H9 (cell line): ENCODE data around the gene GSTM3. TPM values are rescaled to one million over a fixed set of nuclear protein-coding genes. Genes with fewer than 3 reads are reported as not detected.

ENCODE experiments used
- DNase-seq: peaks from one replicate; pipeline ENCODE4 v3.0.0-alpha.2; 2017
- H2AFZ ChIP-seq: one replicate; pipeline ENCODE4 v1.6.1; 2013; ENCODE audit warnings: mild to moderate bottlenecking, low read length, control low read depth, moderate library complexity
- H2AK5ac ChIP-seq: 2 replicates; pipeline ENCODE4 v1.6.1; 2013; ENCODE audit warnings: low read length, control low read depth, mixed read lengths; ENCODE audit not compliant: insufficient read length
- H2BK120ac ChIP-seq: one replicate; pipeline ENCODE4 v1.6.1; 2013; ENCODE audit warnings: low read depth, mild to moderate bottlenecking, low read length, control low read depth, inconsistent platforms; ENCODE audit not compliant: poor library complexity, severe bottlenecking
- H2BK12ac ChIP-seq: 2 replicates; pipeline ENCODE4 v1.6.1; 2013; ENCODE audit warnings: low read length, control low read depth, mixed read lengths, low read depth; ENCODE audit not compliant: insufficient read length
- H2BK15ac ChIP-seq: 2 replicates; pipeline ENCODE4 v1.6.1; 2013; ENCODE audit warnings: low read depth, low read length, control low read depth
- H2BK20ac ChIP-seq: one replicate; pipeline ENCODE4 v1.6.1; 2013; ENCODE audit warnings: low read depth, mild to moderate bottlenecking, low read length, control low read depth, inconsistent platforms; ENCODE audit not compliant: poor library complexity, severe bottlenecking
- H2BK5ac ChIP-seq: 2 replicates; pipeline ENCODE4 v1.6.1; 2013; ENCODE audit warnings: low read length, control low read depth, mixed read lengths; ENCODE audit not compliant: insufficient read length
- H3K14ac ChIP-seq: 2 replicates; pipeline ENCODE4 v1.6.1; 2013; ENCODE audit warnings: low read length, control low read depth; ENCODE audit not compliant: insufficient read depth
- H3K18ac ChIP-seq: 2 replicates; pipeline ENCODE4 v1.6.1; 2013; ENCODE audit warnings: low read depth, mild to moderate bottlenecking, mixed read lengths, low read length, control low read depth; ENCODE audit not compliant: insufficient read length
- H3K23ac ChIP-seq: 2 replicates; pipeline ENCODE4 v1.6.1; 2013; ENCODE audit warnings: low read length, control low read depth, mixed read lengths, low read depth; ENCODE audit not compliant: insufficient read length
- H3K23me2 ChIP-seq: 2 replicates; pipeline ENCODE4 v1.6.1; 2013; ENCODE audit warnings: low read depth, mild to moderate bottlenecking, mixed read lengths, low read length, control low read depth; ENCODE audit not compliant: insufficient read length, poor library complexity, severe bottlenecking
- H3K27ac ChIP-seq: 2 replicates; pipeline ENCODE4 v1.5.1; 2013; ENCODE audit warnings: low read length, control low read depth, mixed read lengths, low read depth; ENCODE audit not compliant: insufficient read length
- H3K27me3 ChIP-seq: 2 replicates; pipeline ENCODE4 v1.6.1; 2013; ENCODE audit warnings: low read length, control low read depth, inconsistent platforms; ENCODE audit not compliant: insufficient read depth
- H3K4ac ChIP-seq: 2 replicates; pipeline ENCODE4 v1.6.1; 2013; ENCODE audit warnings: low read depth, mild to moderate bottlenecking, control low read depth, inconsistent platforms, low read length, moderate library complexity
- H3K4me1 ChIP-seq: 2 replicates; pipeline ENCODE4 v1.6.1; 2013; ENCODE audit warnings: low read length, control low read depth, inconsistent platforms; ENCODE audit not compliant: insufficient read depth
- H3K4me2 ChIP-seq: 2 replicates; pipeline ENCODE4 v1.6.1; 2013; ENCODE audit warnings: low read length, control low read depth, mixed read lengths; ENCODE audit not compliant: insufficient read length, insufficient read depth
- H3K56ac ChIP-seq: 2 replicates; pipeline ENCODE4 v1.6.1; 2013; ENCODE audit warnings: low read depth, mild to moderate bottlenecking, mixed read lengths, low read length, control low read depth; ENCODE audit not compliant: insufficient read length
- H3K79me1 ChIP-seq: 2 replicates; pipeline ENCODE4 v1.6.1; 2013; ENCODE audit warnings: low read depth, mild to moderate bottlenecking, moderate library complexity, low read length, control low read depth, inconsistent platforms; ENCODE audit not compliant: insufficient read depth, poor library complexity, severe bottlenecking
- H3K79me2 ChIP-seq: 2 replicates; pipeline ENCODE4 v1.6.1; 2013; ENCODE audit warnings: low read length, control low read depth, inconsistent platforms; ENCODE audit not compliant: insufficient read depth
- H3K9ac ChIP-seq: 2 replicates; pipeline ENCODE4 v1.6.1; 2013; ENCODE audit warnings: low read length, control low read depth, mixed read lengths; ENCODE audit not compliant: insufficient read length; ENCODE audit errors: extremely low read depth
- H3K9me3 ChIP-seq: one replicate; pipeline ENCODE4 v1.6.1; 2013; ENCODE audit warnings: low read depth, low read length, inconsistent platforms; ENCODE audit not compliant: control insufficient read depth
- H3T11ph ChIP-seq: one replicate; pipeline ENCODE4 v1.6.1; 2013; ENCODE audit warnings: mild to moderate bottlenecking, low read length, control low read depth, inconsistent platforms
- H4K20me1 ChIP-seq: one replicate; pipeline ENCODE4 v1.6.1; 2013; ENCODE audit not compliant: control insufficient read depth, insufficient read length, insufficient read depth
- H4K5ac ChIP-seq: 2 replicates; pipeline ENCODE4 v1.6.1; 2013; ENCODE audit warnings: low read depth, mild to moderate bottlenecking, mixed read lengths, low read length, control low read depth; ENCODE audit not compliant: insufficient read length
- H4K8ac ChIP-seq: replicated peaks from 2 replicates; pipeline ENCODE4 v1.6.1; 2013; ENCODE audit warnings: low read length, control low read depth, mixed read lengths, low read depth; ENCODE audit not compliant: insufficient read length
- H4K91ac ChIP-seq: 2 replicates; pipeline ENCODE4 v1.6.1; 2013; ENCODE audit warnings: low read depth, mild to moderate bottlenecking, moderate library complexity, mixed read lengths, low read length, control low read depth; ENCODE audit not compliant: insufficient read length
- H3K27ac Mint-ChIP-seq, 3 experiments: 2 replicates in 2 of 3; 3 replicates in 1 of 3; pipeline ENCODE4 v1.8.0; 2020 to 2021; ENCODE audit warnings: mixed read lengths in 3 of 3, mild to moderate bottlenecking in 1 of 3, moderate library complexity in 1 of 3
- H3K27me3 Mint-ChIP-seq: 2 replicates; pipeline ENCODE4 v1.8.0; 2021; ENCODE audit warnings: low read depth, mild to moderate bottlenecking, moderate library complexity, mixed read lengths
- H3K36me3 Mint-ChIP-seq, 3 experiments: 2 replicates in 2 of 3; 3 replicates in 1 of 3; pipeline ENCODE4 v1.8.0; 2020 to 2021; ENCODE audit warnings: low read depth in 3 of 3, mixed read lengths in 3 of 3; ENCODE audit not compliant: insufficient read depth in 1 of 3
- H3K4me1 Mint-ChIP-seq, 2 experiments: 2 replicates each; pipeline ENCODE4 v1.8.0; 2020; ENCODE audit warnings: mixed read lengths in 2 of 2
- H3K4me3 Mint-ChIP-seq, 2 experiments: 2 replicates in 1 of 2; 3 replicates in 1 of 2; pipeline ENCODE4 v1.8.0; 2020 to 2021; ENCODE audit warnings: mild to moderate bottlenecking in 2 of 2, mixed read lengths in 2 of 2, moderate library complexity in 1 of 2
- H3K9me3 Mint-ChIP-seq, 2 experiments: 2 replicates in 1 of 2; 3 replicates in 1 of 2; pipeline ENCODE4 v1.8.0; 2020; ENCODE audit warnings: mild to moderate bottlenecking in 2 of 2, mixed read lengths in 2 of 2, moderate library complexity in 1 of 2
- WGBS: extraction: QIAGEN DNeasy Blood & Tissue Kit; methylation state at CpG from one replicate; pipeline ENCODE4 v1.1.7; 2013; ENCODE audit warnings: missing lambda C conversion rate, low lambda C conversion rate, mixed read lengths; ENCODE audit not compliant: insufficient read length; ENCODE audit errors: extremely low coverage; 5-methylcytosine and 5-hydroxymethylcytosine counted together
- total RNA-seq: library from RNA; stranded (reverse); gene quantifications from 2 replicates; pipeline ENCODE4 v1.2.1, GENCODE V29; 2021
- TF ChIP-seq, protein P1 (sequence below): fragments of 200-600 bp; sonication (generic); conservative IDR thresholded peaks from 3 replicates; pipeline ENCODE4 v1.8.0; 2021; ENCODE audit warnings: antibody characterized with exemption, mild to moderate bottlenecking

Gene GSTM3
- total RNA-seq, 1 experiment from 2014 or later: 3.5 TPM

DNA sequence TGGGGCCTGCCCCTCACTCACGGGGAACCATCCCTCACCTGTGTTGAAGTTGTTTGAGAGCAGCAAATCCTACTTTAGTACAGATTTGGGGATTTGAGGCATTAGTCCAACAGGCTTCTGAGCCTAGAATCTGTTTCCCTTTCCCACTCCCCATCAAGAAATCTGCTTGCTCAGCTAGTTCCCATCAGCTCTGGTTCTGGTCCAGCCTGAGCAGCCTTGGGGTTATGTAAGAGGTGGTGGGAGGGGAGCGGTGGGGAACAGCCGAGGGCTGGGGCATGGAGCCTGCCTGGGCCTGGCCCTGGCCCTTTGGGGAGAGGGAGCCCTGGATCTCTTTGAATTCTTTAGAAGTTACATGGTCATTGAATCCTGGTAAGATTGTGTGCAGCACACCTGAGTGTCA lies 24.7 kb downstream of the GSTM3 start:
- Histone ChIP-seq H4K20me1 (no peaks in the 10 kb centered on the region), H2BK12ac (no peak overlapping the region), H2BK5ac (no peak overlapping the region), H3K56ac (no peak overlapping the region), H2BK120ac (no peak overlapping the region), H4K5ac (no peak overlapping the region), H3K23me2 (no peaks in the 10 kb centered on the region), H2BK15ac (no peak overlapping the region), H3K79me1 (no peaks in the 10 kb centered on the region), H2AFZ (no peak overlapping the region), H2AK5ac (no peak overlapping the region), H3K4me1 (no peaks in the 10 kb centered on the region), H3K4ac (no peak overlapping the region), H3K79me2 (no peaks in the 10 kb centered on the region), H3T11ph (no peak overlapping the region), H3K4me2 (no peak overlapping the region), H3K18ac (no peak overlapping the region), H4K8ac (no peak overlapping the region), H3K14ac (no peak overlapping the region), H3K23ac (no peak overlapping the region), H3K9me3 (no peaks in the 10 kb centered on the region), H3K9ac (no peak overlapping the region), H4K91ac (no peak overlapping the region), H2BK20ac (no peak overlapping the region), H3K27ac (no peak overlapping the region), H3K27me3 (no peaks in the 10 kb centered on the region; the same call in 1 of the 2 replicates)
- Mint-ChIP-seq H3K36me3 (no peaks in the 10 kb centered on the region), H3K9me3 (no peaks in the 10 kb centered on the region; a peak in 1 of 5 replicates), H3K4me3 (no peak overlapping the region), H3K4me1 (no peaks in the 10 kb centered on the region; a peak in 1 of 4 replicates), H3K27ac (no peak overlapping the region; a peak in 1 of 7 replicates), H3K27me3 (peaks cover 9% of the 10 kb centered on the region)
- TF ChIP-seq, protein P1, sequence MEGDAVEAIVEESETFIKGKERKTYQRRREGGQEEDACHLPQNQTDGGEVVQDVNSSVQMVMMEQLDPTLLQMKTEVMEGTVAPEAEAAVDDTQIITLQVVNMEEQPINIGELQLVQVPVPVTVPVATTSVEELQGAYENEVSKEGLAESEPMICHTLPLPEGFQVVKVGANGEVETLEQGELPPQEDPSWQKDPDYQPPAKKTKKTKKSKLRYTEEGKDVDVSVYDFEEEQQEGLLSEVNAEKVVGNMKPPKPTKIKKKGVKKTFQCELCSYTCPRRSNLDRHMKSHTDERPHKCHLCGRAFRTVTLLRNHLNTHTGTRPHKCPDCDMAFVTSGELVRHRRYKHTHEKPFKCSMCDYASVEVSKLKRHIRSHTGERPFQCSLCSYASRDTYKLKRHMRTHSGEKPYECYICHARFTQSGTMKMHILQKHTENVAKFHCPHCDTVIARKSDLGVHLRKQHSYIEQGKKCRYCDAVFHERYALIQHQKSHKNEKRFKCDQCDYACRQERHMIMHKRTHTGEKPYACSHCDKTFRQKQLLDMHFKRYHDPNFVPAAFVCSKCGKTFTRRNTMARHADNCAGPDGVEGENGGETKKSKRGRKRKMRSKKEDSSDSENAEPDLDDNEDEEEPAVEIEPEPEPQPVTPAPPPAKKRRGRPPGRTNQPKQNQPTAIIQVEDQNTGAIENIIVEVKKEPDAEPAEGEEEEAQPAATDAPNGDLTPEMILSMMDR: no peak
- WGBS: no CpG with 5 or more reads among the region's 3 CpGs
- DNase-seq: no peak
